NT2/D1 (cell line): Measurements from ENCODE around the gene MIA.
"Not testable (repeated sequence)": the region's sequence is repeated elsewhere in the genome, so short reads cannot be mapped to it uniquely, and the experiment has no call there.

Experiments used
- DNase-seq: peaks from one replicate; pipeline ENCODE4 v3.0.0-alpha.2; 2011; ENCODE audit warnings: low read depth, low spot score
- H3K27me3 ChIP-seq: 2 replicates; pipeline ENCODE4 v1.6.0; 2011; ENCODE audit warnings: mild to moderate bottlenecking; ENCODE audit not compliant: insufficient read length, insufficient read depth
- H3K36me3 ChIP-seq: 2 replicates; pipeline ENCODE4 v1.6.1; 2011; ENCODE audit warnings: mild to moderate bottlenecking, low read length, mixed read lengths; ENCODE audit not compliant: insufficient read depth, insufficient read length
- H3K4me1 ChIP-seq: 2 replicates; pipeline ENCODE4 v1.5.1; 2011; ENCODE audit not compliant: insufficient read depth, insufficient read length
- H3K4me3 ChIP-seq: 2 replicates; pipeline ENCODE4 v1.5.1; 2011; ENCODE audit warnings: low read depth; ENCODE audit not compliant: insufficient read length
- H3K9ac ChIP-seq: 2 replicates; pipeline ENCODE4 v1.6.0; 2011; ENCODE audit warnings: low read depth; ENCODE audit not compliant: insufficient read length
- H3K9me3 ChIP-seq: 2 replicates; pipeline ENCODE4 v1.5.1; 2011; ENCODE audit warnings: mild to moderate bottlenecking, low read length; ENCODE audit not compliant: insufficient read depth
- SUZ12 ChIP-seq: IDR thresholded peaks from 2 replicates; pipeline ENCODE4 v1.6.1; 2011; ENCODE audit not compliant: insufficient read length, insufficient read depth; ENCODE audit errors: extremely low read depth
- YY1 ChIP-seq: IDR thresholded peaks from 2 replicates; pipeline ENCODE4 v1.6.1; 2011; ENCODE audit not compliant: insufficient read length, insufficient read depth
- ZNF274 ChIP-seq: IDR thresholded peaks from 2 replicates; pipeline ENCODE4 v1.6.1; 2011; ENCODE audit warnings: mild to moderate bottlenecking, low read depth, low read length

The MIA gene

GRCh38 chr19:40811478-40812341, 36.4 kb downstream of the MIA start:
- Histone ChIP-seq H3K9me3 (no peaks in the 10 kb centered on the region), H3K4me3 (peak overlapping the region; percentile 34), H3K4me1 (peaks cover 16% of the 10 kb centered on the region), H3K36me3 (peaks cover 29% of the 10 kb centered on the region), H3K27me3 (no peaks in the 10 kb centered on the region), H3K9ac (peak overlapping the region; percentile 80)
- TF ChIP-seq ZNF274: no peak
- TF ChIP-seq YY1: no peak
- no peak for TF ChIP-seq SUZ12
- no peak for DNase-seq

- DNase-seq, H3K4me3 ChIP-seq, H3K9me3 ChIP-seq, H3K27me3 ChIP-seq, H3K9ac ChIP-seq, H3K4me1 ChIP-seq: not testable (repeated sequence)
- H3K36me3 ChIP-seq: peaks cover 22% of the 10 kb centered on the region
These were observed 37.2 kb downstream of the MIA start for GRCh38 chr19:40812571-40812970.

- peaks cover 6% of the 10 kb centered on the region for H3K27me3 ChIP-seq
- TF ChIP-seq YY1 (no peak), SUZ12 (no peak)
- no peak overlapping the region for H3K9ac ChIP-seq
- no peak for DNase-seq
- no peak overlapping the region for H3K4me3 ChIP-seq
- H3K4me1 ChIP-seq: peaks cover 10% of the 10 kb centered on the region
- H3K36me3 ChIP-seq: peaks cover 16% of the 10 kb centered on the region
- no peaks in the 10 kb centered on the region for H3K9me3 ChIP-seq
These were observed 37.9 kb downstream of the MIA start for GRCh38 chr19:40813182-40813581.

- no peak for DNase-seq
- Histone ChIP-seq H3K4me3 (no peak overlapping the region), H3K9me3 (no peaks in the 10 kb centered on the region), H3K4me1 (peaks cover 5% of the 10 kb centered on the region), H3K9ac (no peak overlapping the region), H3K27me3 (peaks cover 6% of the 10 kb centered on the region), H3K36me3 (no peaks in the 10 kb centered on the region)
- TF ChIP-seq YY1 (no peak), ZNF274 (no peak), SUZ12 (no peak)
These were observed 39.9 kb downstream of the MIA start for GRCh38 chr19:40815223-40815622.

- H3K27me3 ChIP-seq, H3K4me1 ChIP-seq, H3K9me3 ChIP-seq, DNase-seq, H3K36me3 ChIP-seq, H3K4me3 ChIP-seq: not testable (repeated sequence)
- H3K9ac ChIP-seq: peak overlapping the region; percentile 42
These were observed 43.4 kb downstream of the MIA start for GRCh38 chr19:40818480-40819399.

- DNase-seq, H3K9ac ChIP-seq, H3K4me1 ChIP-seq, H3K9me3 ChIP-seq, H3K4me3 ChIP-seq, H3K27me3 ChIP-seq, H3K36me3 ChIP-seq: not testable (repeated sequence)
These were observed 44.3 kb downstream of the MIA start for GRCh38 chr19:40819479-40820234.

GRCh38 chr19:40822161-40822560, 46.8 kb downstream of the MIA start:
- no peaks in the 10 kb centered on the region for H3K36me3 ChIP-seq
- H3K9me3 ChIP-seq: no peaks in the 10 kb centered on the region
- H3K9ac ChIP-seq: no peak overlapping the region
- H3K4me1 ChIP-seq: peaks cover 3% of the 10 kb centered on the region
- TF ChIP-seq SUZ12 (no peak), YY1 (no peak), ZNF274 (no peak)
- H3K27me3 ChIP-seq: peaks cover 6% of the 10 kb centered on the region
- no peak overlapping the region for H3K4me3 ChIP-seq
- DNase-seq: no peak

- H3K4me3 ChIP-seq, H3K4me1 ChIP-seq, H3K9ac ChIP-seq, H3K9me3 ChIP-seq, H3K36me3 ChIP-seq, H3K27me3 ChIP-seq, DNase-seq: not testable (repeated sequence)
These were observed 47.6 kb downstream of the MIA start for GRCh38 chr19:40822704-40823553.

GRCh38 chr19:40824916-40825315, 49.6 kb downstream of the MIA start:
- not testable (repeated sequence) for H3K9me3 ChIP-seq, H3K9ac ChIP-seq, DNase-seq, H3K4me1 ChIP-seq, H3K4me3 ChIP-seq, H3K36me3 ChIP-seq, H3K27me3 ChIP-seq
